HepG2 (cell line): ENCODE measurements around the gene CD83.

Experiments
- CC2D1A ChIP-seq: sonication (generic); formaldehyde crosslinking; IDR thresholded peaks from 2 replicates; pipeline ENCODE4 v1.8.1; 2023; ENCODE audit warnings: mild to moderate bottlenecking, missing genetic modification reagents
- REXO4 ChIP-seq: sonication (generic); formaldehyde crosslinking; IDR thresholded peaks from 2 replicates; pipeline ENCODE4 v1.8.0; 2022; ENCODE audit warnings: missing genetic modification reagents, mild to moderate bottlenecking, borderline replicate concordance
- SRSF1 ChIP-seq: fragments of 200-400 bp; formaldehyde crosslinking; optimal IDR thresholded peaks from 2 replicates; pipeline ENCODE3; 2017; ENCODE audit warnings: mild to moderate bottlenecking, low read depth, low read length, moderate library complexity
- STAG1 ChIP-seq: sonication (generic); formaldehyde crosslinking; IDR thresholded peaks from 2 replicates; pipeline ENCODE4 v1.4.0; 2020; ENCODE audit warnings: missing genetic modification reagents
- ZNF329 ChIP-seq: sonication (generic); formaldehyde crosslinking; IDR thresholded peaks from 2 replicates; pipeline ENCODE4 v1.9.0; 2021; ENCODE audit warnings: low read depth, mild to moderate bottlenecking, missing genetic modification reagents
- ZNF761 ChIP-seq: sonication (generic); formaldehyde crosslinking; conservative IDR thresholded peaks from 2 replicates; pipeline ENCODE4 v1.4.0; 2020; ENCODE audit warnings: mild to moderate bottlenecking, missing genetic modification reagents
- TF ChIP-seq, protein P1 (sequence below): IDR thresholded peaks from 2 replicates; pipeline ENCODE4 v1.6.1; 2016; ENCODE audit warnings: missing compliant biosample characterization, missing genetic modification reagents, borderline replicate concordance

DNA sequence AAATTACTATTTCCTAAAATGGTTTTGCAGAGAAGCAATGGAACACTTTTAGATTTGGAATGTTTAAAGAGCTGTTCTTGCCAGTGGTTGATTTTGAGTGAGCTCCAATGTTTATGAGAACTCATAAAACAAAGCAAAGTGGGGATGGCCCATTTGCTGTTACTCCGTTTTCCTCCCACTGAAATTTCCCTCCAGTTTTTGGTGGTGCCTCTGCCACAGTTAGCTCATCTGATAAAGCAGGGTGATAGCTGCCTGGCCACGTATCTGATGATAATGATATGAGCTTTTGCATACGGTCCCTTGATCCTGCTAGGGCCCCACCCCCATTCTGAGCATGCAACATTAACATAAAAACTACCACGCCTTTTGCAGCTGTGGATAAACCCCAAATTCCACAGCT lies 10.4 kb downstream of the CD83 start:
- TF ChIP-seq REXO4 (no peak), CC2D1A (CRISPR knock-in tag) (no peak), STAG1 (CRISPR knock-in tag) (no peak), SRSF1 (no peak), ZNF329 (CRISPR knock-in tag) (no peak), ZNF761 (CRISPR knock-in tag) (no peak)
- TF ChIP-seq, protein P1, sequence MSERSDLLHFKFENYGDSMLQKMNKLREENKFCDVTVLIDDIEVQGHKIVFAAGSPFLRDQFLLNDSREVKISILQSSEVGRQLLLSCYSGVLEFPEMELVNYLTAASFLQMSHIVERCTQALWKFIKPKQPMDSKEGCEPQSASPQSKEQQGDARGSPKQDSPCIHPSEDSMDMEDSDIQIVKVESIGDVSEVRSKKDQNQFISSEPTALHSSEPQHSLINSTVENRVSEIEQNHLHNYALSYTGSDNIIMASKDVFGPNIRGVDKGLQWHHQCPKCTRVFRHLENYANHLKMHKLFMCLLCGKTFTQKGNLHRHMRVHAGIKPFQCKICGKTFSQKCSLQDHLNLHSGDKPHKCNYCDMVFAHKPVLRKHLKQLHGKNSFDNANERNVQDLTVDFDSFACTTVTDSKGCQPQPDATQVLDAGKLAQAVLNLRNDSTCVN (CRISPR knock-in tag) = no peak
